Body of pancreas (tissue), 4 donors: Measurements from ENCODE around the gene HSF5. TPM values are rescaled to one million over a fixed set of nuclear protein-coding genes. Genes with fewer than 3 reads are reported as not detected.

Experiments
- ATAC-seq: fragments of 150-250 bp; one replicate; pipeline ENCODE4 v1.9.1; 2016
- DNase-seq, 4 donors: peaks; one replicate each; pipeline ENCODE4 v3.0.0-alpha.2; 2019
- H3K27ac ChIP-seq, 4 donors: fragments of 200-600 bp; sonication (generic); 1 replicate in 3 of 4; 2 replicates in 1 of 4; pipeline versions ENCODE4 v1.5.1 to v1.6.1; 2016 to 2019; ENCODE audit warnings: mild to moderate bottlenecking in 1 of 4, mixed read lengths in 1 of 4, moderate library complexity in 1 of 4
- H3K27me3 ChIP-seq, 2 donors: fragments of 200-600 bp; sonication (generic); one replicate each; pipeline ENCODE4 v1.6.0; 2016; ENCODE audit warnings: mild to moderate bottlenecking in 1 of 2
- H3K36me3 ChIP-seq, 2 donors: fragments of 200-600 bp; sonication (generic); replicated peaks in 1 of 2; 2 replicates each; pipeline ENCODE4 v1.5.1; 2016; ENCODE audit warnings: low read depth in 2 of 2; ENCODE audit not compliant: insufficient read depth in 1 of 2
- H3K4me1 ChIP-seq: fragments of 200-600 bp; sonication (generic); one replicate; pipeline ENCODE4 v1.6.0; 2016
- H3K4me3 ChIP-seq, 2 donors: fragments of 200-600 bp; sonication (generic); 1 replicate in 1 of 2; 2 replicates in 1 of 2; pipeline ENCODE4 v1.5.1; 2016 to 2019
- H3K9me3 ChIP-seq, 3 donors: fragments of 200-600 bp; sonication (generic); 1 replicate in 2 of 3; 2 replicates in 1 of 3; pipeline ENCODE4 v1.5.1; 2016
- POLR2A ChIP-seq, 3 donors: fragments of 450-650 bp; IDR thresholded peaks; one replicate each; pipeline ENCODE4 v1.6.1; 2016; ENCODE audit warnings: antibody characterized with exemption in 3 of 3, mild to moderate bottlenecking in 2 of 3
- WGBS, 2 donors: methylation state at CpG; one replicate each; pipeline ENCODE4 v1.1.5; 2017; 5-methylcytosine and 5-hydroxymethylcytosine counted together
- intact Hi-C: fragments of 100-400 bp; cut with DNase I; formaldehyde crosslinking; loops from one replicate; pipeline ENCODE4 v1.15.1; 2023
- total RNA-seq, 2 donors: library from RNA; depleted of rRNA; stranded (reverse); fragments of >200 nt; gene quantifications; one replicate each; pipeline ENCODE4 v1.1.0, GENCODE V29; 2016
- TF ChIP-seq, protein P1 (sequence below), 7 experiments: fragments of 450-650 bp in 4 of 7; fragments of 200-600 bp in 3 of 7; sonication (generic) in 3 of 7; IDR thresholded peaks; one replicate each; pipeline ENCODE4 v1.5.1; 2016 to 2019; ENCODE audit warnings: antibody characterized with exemption in 7 of 7

The HSF5 gene
- total RNA-seq, 2 donors from 2014 or later = not detected

GRCh38 chr17:58527306-58527705 lies 39.1 kb upstream of the HSF5 start:
- TF ChIP-seq, protein P1, sequence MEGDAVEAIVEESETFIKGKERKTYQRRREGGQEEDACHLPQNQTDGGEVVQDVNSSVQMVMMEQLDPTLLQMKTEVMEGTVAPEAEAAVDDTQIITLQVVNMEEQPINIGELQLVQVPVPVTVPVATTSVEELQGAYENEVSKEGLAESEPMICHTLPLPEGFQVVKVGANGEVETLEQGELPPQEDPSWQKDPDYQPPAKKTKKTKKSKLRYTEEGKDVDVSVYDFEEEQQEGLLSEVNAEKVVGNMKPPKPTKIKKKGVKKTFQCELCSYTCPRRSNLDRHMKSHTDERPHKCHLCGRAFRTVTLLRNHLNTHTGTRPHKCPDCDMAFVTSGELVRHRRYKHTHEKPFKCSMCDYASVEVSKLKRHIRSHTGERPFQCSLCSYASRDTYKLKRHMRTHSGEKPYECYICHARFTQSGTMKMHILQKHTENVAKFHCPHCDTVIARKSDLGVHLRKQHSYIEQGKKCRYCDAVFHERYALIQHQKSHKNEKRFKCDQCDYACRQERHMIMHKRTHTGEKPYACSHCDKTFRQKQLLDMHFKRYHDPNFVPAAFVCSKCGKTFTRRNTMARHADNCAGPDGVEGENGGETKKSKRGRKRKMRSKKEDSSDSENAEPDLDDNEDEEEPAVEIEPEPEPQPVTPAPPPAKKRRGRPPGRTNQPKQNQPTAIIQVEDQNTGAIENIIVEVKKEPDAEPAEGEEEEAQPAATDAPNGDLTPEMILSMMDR (IDR thresholded peaks at IDR 0.05) = no peak
- TF ChIP-seq POLR2A (IDR thresholded peaks at IDR 0.05) = no peak
- Histone ChIP-seq H3K27me3 (no peaks in the 10 kb centered on the region), H3K9me3 (no peaks in the 10 kb centered on the region), H3K27ac (no peak overlapping the region), H3K36me3 (no peaks in the 10 kb centered on the region), H3K4me3 (no peak overlapping the region), H3K4me1 (peaks cover 7% of the 10 kb centered on the region)
- WGBS, 2 donors = 78 to 83% methylated on average over 2 of the region's 2 CpGs
- intact Hi-C loops = loop anchor here (10.0 kb wide), 1 partner anchor 477 kb away; no protein-coding TSS in a partner anchor
- DNase-seq (no peak), ATAC-seq (no peak)

DNA sequence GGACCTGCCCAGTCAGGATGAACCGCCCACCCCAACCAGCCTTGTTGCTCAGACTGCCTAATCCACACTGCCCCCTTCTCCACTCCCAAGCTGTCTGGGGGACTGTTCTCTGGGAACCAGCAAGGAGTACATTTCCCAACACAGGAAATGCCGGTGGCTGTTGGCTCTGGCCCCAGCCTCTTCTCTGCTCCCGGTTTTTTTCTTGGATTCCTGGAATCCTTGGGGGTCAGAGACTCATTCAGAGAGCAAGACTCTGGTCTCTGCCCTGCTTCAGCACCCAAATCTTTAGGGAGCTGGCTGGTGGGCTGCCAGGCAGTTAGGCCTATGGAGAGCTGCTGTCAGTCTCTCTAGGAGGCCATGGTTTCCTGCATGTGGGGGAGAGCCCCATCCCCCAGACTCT lies 37.0 kb upstream of the HSF5 start:
- 40 to 57% methylated on average over 3 of the region's 3 CpGs for WGBS, 2 donors
- TF ChIP-seq, protein P1 (IDR thresholded peaks at IDR 0.05) = no peak
- Histone ChIP-seq H3K27me3 (no peaks in the 10 kb centered on the region), H3K9me3 (no peaks in the 10 kb centered on the region), H3K27ac (peak overlapping the region in 2 of 4 donors; percentile 8 to 38), H3K36me3 (no peaks in the 10 kb centered on the region), H3K4me3 (no peak overlapping the region), H3K4me1 (no peaks in the 10 kb centered on the region)
- DNase-seq = peak in 3 of 4 donors; percentile 31 to 38 (median 36)
- ATAC-seq = peak; percentile 48
- intact Hi-C loops = loop anchor here (10.0 kb wide), 1 partner anchor 480 kb away; no protein-coding TSS in a partner anchor

DNA sequence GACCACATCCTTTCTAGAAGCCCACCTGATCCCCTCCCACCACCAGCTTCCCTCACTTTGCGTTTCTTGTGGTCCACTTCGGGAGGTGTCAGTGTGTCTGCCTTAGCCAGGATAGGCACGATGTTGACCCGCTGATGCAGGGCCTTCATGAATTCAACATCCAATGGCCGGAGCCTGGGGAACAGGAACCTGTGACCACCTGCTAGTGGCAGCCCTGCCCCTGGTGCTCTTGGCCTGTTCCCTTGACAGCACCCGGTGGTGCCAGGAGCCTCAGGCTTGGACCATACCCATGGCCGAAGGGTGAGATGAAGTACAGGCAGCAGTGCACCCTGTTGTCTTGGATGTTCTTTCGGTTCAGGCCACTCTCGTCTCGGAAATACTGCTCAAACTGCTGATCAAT lies 33.5 kb upstream of the HSF5 start:
- no peaks in the 10 kb centered on the region for H3K36me3 ChIP-seq
- 84% methylated on average over 7 to 10 of the region's 10 CpGs for WGBS, 2 donors
- no peak overlapping the region for H3K4me3 ChIP-seq
- TF ChIP-seq, protein P1 (IDR thresholded peaks at IDR 0.05) = no peak
- no peak for TF ChIP-seq POLR2A (IDR thresholded peaks at IDR 0.05)
- H3K27ac ChIP-seq = no peak overlapping the region
- H3K9me3 ChIP-seq = no peaks in the 10 kb centered on the region
- intact Hi-C loops = loop anchor here (10.0 kb wide), 1 partner anchor 483 kb away; no protein-coding TSS in a partner anchor
- DNase-seq = no peak
- H3K4me1 ChIP-seq = peaks cover 8% of the 10 kb centered on the region
- ATAC-seq = no peak
- no peaks in the 10 kb centered on the region for H3K27me3 ChIP-seq

GRCh38 chr17:58520843-58521430 lies 32.7 kb upstream of the HSF5 start:
- peak in 1 of 4 donors; percentile 12 for DNase-seq
- ATAC-seq = no peak
- intact Hi-C loops = loop anchor here (10.0 kb wide), 1 partner anchor 484 kb away; no protein-coding TSS in a partner anchor
- TF ChIP-seq, protein P1 (IDR thresholded peaks at IDR 0.05) = peak in 1 of 7 experiments; percentile 9
- TF ChIP-seq POLR2A (IDR thresholded peaks at IDR 0.05) = no peak
- Histone ChIP-seq H3K27ac (no peak overlapping the region), H3K27me3 (no peaks in the 10 kb centered on the region), H3K4me1 (peaks cover 13% of the 10 kb centered on the region), H3K9me3 (no peaks in the 10 kb centered on the region), H3K4me3 (no peak overlapping the region), H3K36me3 (no peaks in the 10 kb centered on the region)
- WGBS, 2 donors = 71 to 85% methylated on average over 15 of the region's 15 CpGs
